ENCODE measurements around the gene RAMAC. TPM values are rescaled to one million over a fixed set of nuclear protein-coding genes. Genes with fewer than 3 reads are reported as not detected.

RAMAC gene
- total RNA-seq, 2 donors from 2014 or later, result 37.3 to 40.8 TPM

DNA sequence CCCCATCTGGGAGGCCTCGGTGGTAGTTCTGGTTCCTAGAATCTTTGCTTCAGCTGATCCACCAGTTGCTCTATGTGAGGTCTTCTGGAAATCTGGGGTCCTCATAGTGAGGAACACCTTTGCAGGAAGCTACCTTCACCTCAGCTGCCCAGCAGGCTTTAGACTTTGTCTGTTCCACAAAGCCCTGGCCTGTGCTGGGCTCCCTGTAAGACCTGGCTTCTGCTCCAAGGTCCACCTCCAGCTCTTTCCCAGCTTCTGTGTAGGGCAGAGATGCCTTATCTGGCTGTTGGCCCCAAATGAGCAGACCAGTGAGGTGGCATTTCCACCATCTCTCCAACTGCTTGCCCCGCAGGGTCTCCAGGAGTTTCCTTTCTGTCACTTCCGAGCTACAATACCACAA is 25.2 kb upstream of the RAMAC start:
- Histone ChIP-seq H3K36me3 (ENCODE audit: control insufficient read depth, insufficient read depth, low read length) (no peaks in the 10 kb centered on the region), H3K4me3 (ENCODE audit: low read length) (no peak overlapping the region), H3K9ac (ENCODE audit: extremely low read depth, low read length, poor library complexity, severe bottlenecking) (no peak overlapping the region), H3K4me1 (ENCODE audit: control insufficient read depth, insufficient read depth, low read length) (no peaks in the 10 kb centered on the region), H3K27ac (ENCODE audit: low read depth, low read length) (no peak overlapping the region), H3K9me3 (ENCODE audit: control insufficient read depth, low read length) (no peaks in the 10 kb centered on the region), H3K27me3 (ENCODE audit: control insufficient read depth, insufficient read depth, low read length, poor library complexity, severe bottlenecking) (no peaks in the 10 kb centered on the region)
- TF ChIP-seq, protein P1, sequence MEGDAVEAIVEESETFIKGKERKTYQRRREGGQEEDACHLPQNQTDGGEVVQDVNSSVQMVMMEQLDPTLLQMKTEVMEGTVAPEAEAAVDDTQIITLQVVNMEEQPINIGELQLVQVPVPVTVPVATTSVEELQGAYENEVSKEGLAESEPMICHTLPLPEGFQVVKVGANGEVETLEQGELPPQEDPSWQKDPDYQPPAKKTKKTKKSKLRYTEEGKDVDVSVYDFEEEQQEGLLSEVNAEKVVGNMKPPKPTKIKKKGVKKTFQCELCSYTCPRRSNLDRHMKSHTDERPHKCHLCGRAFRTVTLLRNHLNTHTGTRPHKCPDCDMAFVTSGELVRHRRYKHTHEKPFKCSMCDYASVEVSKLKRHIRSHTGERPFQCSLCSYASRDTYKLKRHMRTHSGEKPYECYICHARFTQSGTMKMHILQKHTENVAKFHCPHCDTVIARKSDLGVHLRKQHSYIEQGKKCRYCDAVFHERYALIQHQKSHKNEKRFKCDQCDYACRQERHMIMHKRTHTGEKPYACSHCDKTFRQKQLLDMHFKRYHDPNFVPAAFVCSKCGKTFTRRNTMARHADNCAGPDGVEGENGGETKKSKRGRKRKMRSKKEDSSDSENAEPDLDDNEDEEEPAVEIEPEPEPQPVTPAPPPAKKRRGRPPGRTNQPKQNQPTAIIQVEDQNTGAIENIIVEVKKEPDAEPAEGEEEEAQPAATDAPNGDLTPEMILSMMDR (conservative IDR thresholded peaks at IDR 0.05), result no peak
- H3K27me3 Mint-ChIP-seq (ENCODE audit: insufficient read depth), result no peaks in the 10 kb centered on the region
- no peak for DNase-seq
- 94 to 95% methylated on average over 2 to 3 of the region's 3 CpGs for WGBS, 2 experiments (ENCODE audit: insufficient coverage in 1 of 2, insufficient read length in 1 of 2)
- no peak overlapping the region for H3K27ac Mint-ChIP-seq
- no peak overlapping the region for H3K4me3 Mint-ChIP-seq
- no peaks in the 10 kb centered on the region for H3K9me3 Mint-ChIP-seq
- peaks cover 2% of the 10 kb centered on the region for H3K4me1 Mint-ChIP-seq
- no peaks in the 10 kb centered on the region for H3K36me3 Mint-ChIP-seq (ENCODE audit: low read depth)

DNA sequence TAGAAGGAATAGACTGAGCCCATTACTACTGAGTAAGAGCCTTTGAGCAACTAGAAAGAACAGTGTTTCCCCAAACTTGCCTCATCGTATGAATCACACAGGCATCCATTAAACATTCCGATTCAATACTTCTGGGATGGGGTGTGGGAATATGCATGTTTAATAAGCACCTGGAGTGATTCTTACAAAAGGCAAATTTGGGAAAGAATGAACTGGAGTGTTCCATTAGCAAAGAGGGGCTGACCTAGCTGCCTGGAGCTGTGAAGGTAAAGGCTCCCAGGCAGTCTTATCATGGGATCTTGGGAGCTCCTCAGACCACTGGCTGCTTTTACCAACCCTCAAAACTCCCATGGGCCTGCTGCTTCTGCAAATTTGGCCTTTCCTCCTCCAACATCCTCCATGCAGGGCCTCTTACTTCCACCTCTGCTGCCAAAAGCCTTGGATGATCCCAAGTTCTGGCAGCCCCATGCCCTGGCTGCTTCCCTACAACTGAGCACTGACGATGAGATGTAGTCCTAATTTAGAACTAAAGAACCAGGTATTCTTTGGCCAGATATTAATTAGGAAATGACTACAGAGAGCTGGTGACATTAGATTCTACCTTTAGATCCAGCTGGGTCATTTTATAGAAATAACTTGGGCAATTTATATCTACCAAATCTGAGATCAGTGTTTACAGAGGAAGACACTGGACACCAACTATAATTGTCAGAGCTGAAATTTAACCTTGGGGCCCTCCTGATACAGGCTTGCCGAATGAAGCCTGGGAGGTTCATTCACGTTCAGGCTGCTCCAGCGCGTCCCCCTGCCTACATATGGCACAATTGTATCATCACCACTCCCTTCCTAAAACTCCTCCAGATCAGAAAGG is 22.3 kb upstream of the RAMAC start:
- Mint-ChIP-seq H3K27me3 (ENCODE audit: insufficient read depth) (no peaks in the 10 kb centered on the region), H3K36me3 (ENCODE audit: low read depth) (no peaks in the 10 kb centered on the region), H3K4me3 (no peak overlapping the region), H3K27ac (no peak overlapping the region), H3K9me3 (no peaks in the 10 kb centered on the region), H3K4me1 (no peaks in the 10 kb centered on the region)
- no peak overlapping the region for H3K4me3 ChIP-seq (ENCODE audit: low read length)
- H3K36me3 ChIP-seq (ENCODE audit: control insufficient read depth, insufficient read depth, low read length), result no peaks in the 10 kb centered on the region
- H3K27ac ChIP-seq (ENCODE audit: low read depth, low read length), result no peak overlapping the region
- no peaks in the 10 kb centered on the region for H3K9me3 ChIP-seq (ENCODE audit: control insufficient read depth, low read length)
- TF ChIP-seq, protein P1 (conservative IDR thresholded peaks at IDR 0.05), result no peak
- DNase-seq, result no peak
- no peak overlapping the region for H3K9ac ChIP-seq (ENCODE audit: extremely low read depth, low read length, poor library complexity, severe bottlenecking)
- H3K27me3 ChIP-seq (ENCODE audit: control insufficient read depth, insufficient read depth, low read length, poor library complexity, severe bottlenecking), result no peaks in the 10 kb centered on the region
- no peaks in the 10 kb centered on the region for H3K4me1 ChIP-seq (ENCODE audit: control insufficient read depth, insufficient read depth, low read length)
- 91 to 95% methylated on average over 3 to 7 of the region's 7 CpGs for WGBS, 2 experiments (ENCODE audit: insufficient coverage in 1 of 2, insufficient read length in 1 of 2)

- Histone ChIP-seq H3K27ac (ENCODE audit: low read depth, low read length) (no peak overlapping the region), H3K4me1 (ENCODE audit: control insufficient read depth, insufficient read depth, low read length) (no peaks in the 10 kb centered on the region), H3K4me3 (ENCODE audit: low read length) (no peak overlapping the region), H3K9ac (ENCODE audit: extremely low read depth, low read length, poor library complexity, severe bottlenecking) (no peak overlapping the region), H3K36me3 (ENCODE audit: control insufficient read depth, insufficient read depth, low read length) (no peaks in the 10 kb centered on the region), H3K9me3 (ENCODE audit: control insufficient read depth, low read length) (no peaks in the 10 kb centered on the region), H3K27me3 (ENCODE audit: control insufficient read depth, insufficient read depth, low read length, poor library complexity, severe bottlenecking) (no peaks in the 10 kb centered on the region)
- no peaks in the 10 kb centered on the region for H3K4me1 Mint-ChIP-seq
- no peak for DNase-seq
- H3K4me3 Mint-ChIP-seq, result no peak overlapping the region
- no peaks in the 10 kb centered on the region for H3K36me3 Mint-ChIP-seq (ENCODE audit: low read depth)
- no peak overlapping the region for H3K27ac Mint-ChIP-seq
- WGBS, 2 experiments (ENCODE audit: insufficient coverage in 1 of 2, insufficient read length in 1 of 2), result 83 to 97% methylated on average over 5 of the region's 5 CpGs
- TF ChIP-seq, protein P1 (conservative IDR thresholded peaks at IDR 0.05), result no peak
- H3K9me3 Mint-ChIP-seq, result no peaks in the 10 kb centered on the region
- no peaks in the 10 kb centered on the region for H3K27me3 Mint-ChIP-seq (ENCODE audit: insufficient read depth)
Observed at GRCh38 chr15:82964890-82965289, 21.1 kb upstream of the RAMAC start.

Data from endodermal cell (in vitro differentiated cells).